Natural killer cell treated with Interleukin-12 subunit alpha and Interleukin-12 subunit beta and Interleukin-15 and Interleukin-18, amount 100 ng/mL, for 72 hours (primary cell): Measurements from ENCODE around the gene CD34. TPM values are rescaled to one million over a fixed set of nuclear protein-coding genes. Genes with fewer than 3 reads are reported as not detected.

Experiments
- ATAC-seq, 2 donors: fragments of 150-1000 bp; cut with Tn5 transposase in 1 of 2; sonication (Bioruptor Pico), chemical (Tn5 transposase) in 1 of 2; 2 replicates each; pipeline ENCODE4 v1.10.0; 2021
- DNase-seq: peaks from one replicate; pipeline ENCODE4 v3.0.0; 2022; ENCODE audit warnings: low spot score
- H3K27ac Mint-ChIP-seq, 2 donors: 1 replicate in 1 of 2; 2 replicates in 1 of 2; pipeline ENCODE4 v1.8.0; 2022; ENCODE audit warnings: mixed read lengths in 2 of 2, mild to moderate bottlenecking in 1 of 2, moderate library complexity in 1 of 2
- H3K27me3 Mint-ChIP-seq, 2 donors: 1 replicate in 1 of 2; 2 replicates in 1 of 2; pipeline ENCODE4 v1.8.0; 2022; ENCODE audit warnings: mixed read lengths in 2 of 2
- H3K36me3 Mint-ChIP-seq: one replicate; pipeline ENCODE4 v1.8.0; 2022; ENCODE audit warnings: mixed read lengths
- H3K4me1 Mint-ChIP-seq, 2 donors: 1 replicate in 1 of 2; 2 replicates in 1 of 2; pipeline ENCODE4 v1.8.0; 2022; ENCODE audit warnings: low read depth in 2 of 2, mixed read lengths in 2 of 2, mild to moderate bottlenecking in 1 of 2
- H3K4me3 Mint-ChIP-seq: one replicate; pipeline ENCODE4 v1.8.0; 2022; ENCODE audit warnings: mixed read lengths
- H3K9me3 Mint-ChIP-seq: 2 replicates; pipeline ENCODE4 v1.8.0; 2022; ENCODE audit warnings: mixed read lengths
- total RNA-seq, 2 donors: library from RNA; stranded (reverse); gene quantifications; one replicate each; pipeline ENCODE4 v1.2.3, GENCODE V29; 2022

Gene CD34
- total RNA-seq, 2 donors from 2014 or later = not detected

DNA sequence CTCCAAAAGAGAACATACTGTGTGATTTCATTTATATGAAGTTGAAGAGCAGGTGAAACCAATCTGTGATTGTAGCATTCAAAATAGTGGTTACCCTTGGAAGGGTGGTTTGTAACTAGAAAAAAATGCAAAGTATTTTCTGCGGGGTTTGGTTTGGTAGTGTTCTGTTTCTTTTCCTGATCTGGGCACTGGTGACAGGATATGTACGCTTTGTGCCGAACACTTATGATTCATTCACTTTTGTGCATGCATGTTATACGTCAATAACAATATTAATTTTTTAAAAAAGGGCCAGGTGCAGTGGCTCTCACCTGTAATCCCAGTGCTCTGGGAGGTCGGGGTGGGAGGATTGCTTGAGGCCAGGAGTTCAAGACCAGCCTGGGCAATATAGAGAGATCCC is 63.8 kb downstream of the CD34 start:
- Mint-ChIP-seq H3K4me3 (no peak overlapping the region), H3K4me1 (peaks cover 61 to 65% of the 10 kb centered on the region in 2 donors), H3K27me3 (no peaks in the 10 kb centered on the region), H3K36me3 (no peaks in the 10 kb centered on the region), H3K27ac (no peak overlapping the region), H3K9me3 (no peaks in the 10 kb centered on the region)
- ATAC-seq (no peak), DNase-seq (no peak)

DNA sequence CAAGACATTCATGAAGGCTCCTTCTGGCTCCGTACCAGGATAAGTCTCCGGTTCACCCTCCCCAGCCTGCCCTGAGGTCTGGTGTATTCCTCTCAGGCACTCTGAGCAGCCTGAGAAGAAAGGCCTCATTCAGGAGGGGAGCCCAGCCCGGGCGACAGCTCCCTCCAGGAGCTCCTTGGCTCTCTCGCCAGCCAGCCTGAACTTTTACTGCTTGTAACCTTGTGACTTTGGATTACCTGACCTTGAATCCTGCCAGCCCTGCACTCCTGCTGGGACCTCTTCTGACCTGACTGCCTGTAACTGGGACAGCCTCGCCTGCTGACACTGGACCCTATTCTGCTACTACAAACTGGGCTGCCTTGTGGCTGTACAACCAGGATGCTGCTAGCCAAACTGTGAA is 65.8 kb downstream of the CD34 start:
- H3K4me1 Mint-ChIP-seq = peaks cover 49 to 53% of the 10 kb centered on the region in 2 donors
- H3K27ac Mint-ChIP-seq = peak overlapping the region in 1 of 2 donors; percentile 14

GRCh38 chr1:207844371-207844770 is 66.6 kb downstream of the CD34 start:
- Mint-ChIP-seq H3K27me3 (no peaks in the 10 kb centered on the region), H3K27ac (peak overlapping the region in 1 of 2 donors; percentile 14), H3K4me1 (peaks cover 47 to 53% of the 10 kb centered on the region in 2 donors), H3K36me3 (no peaks in the 10 kb centered on the region), H3K9me3 (no peaks in the 10 kb centered on the region), H3K4me3 (no peak overlapping the region)
- ATAC-seq (no peak), DNase-seq (no peak)

More for the DNA sequence above, 65.8 kb downstream of the CD34 start:
- ATAC-seq = no peak
- no peaks in the 10 kb centered on the region for H3K27me3 Mint-ChIP-seq
- DNase-seq = no peak
- H3K36me3 Mint-ChIP-seq = no peaks in the 10 kb centered on the region
- H3K9me3 Mint-ChIP-seq = no peaks in the 10 kb centered on the region
- no peak overlapping the region for H3K4me3 Mint-ChIP-seq

- H3K4me3 Mint-ChIP-seq = no peak overlapping the region
- DNase-seq (no peak), ATAC-seq (no peak)
- no peak overlapping the region for H3K27ac Mint-ChIP-seq
- H3K27me3 Mint-ChIP-seq = no peaks in the 10 kb centered on the region
- H3K4me1 Mint-ChIP-seq = peaks cover 47 to 53% of the 10 kb centered on the region in 2 donors
- H3K9me3 Mint-ChIP-seq = no peaks in the 10 kb centered on the region
- H3K36me3 Mint-ChIP-seq = peaks cover 4% of the 10 kb centered on the region
Observed at GRCh38 chr1:207842506-207842905, 68.4 kb downstream of the CD34 start.

DNA sequence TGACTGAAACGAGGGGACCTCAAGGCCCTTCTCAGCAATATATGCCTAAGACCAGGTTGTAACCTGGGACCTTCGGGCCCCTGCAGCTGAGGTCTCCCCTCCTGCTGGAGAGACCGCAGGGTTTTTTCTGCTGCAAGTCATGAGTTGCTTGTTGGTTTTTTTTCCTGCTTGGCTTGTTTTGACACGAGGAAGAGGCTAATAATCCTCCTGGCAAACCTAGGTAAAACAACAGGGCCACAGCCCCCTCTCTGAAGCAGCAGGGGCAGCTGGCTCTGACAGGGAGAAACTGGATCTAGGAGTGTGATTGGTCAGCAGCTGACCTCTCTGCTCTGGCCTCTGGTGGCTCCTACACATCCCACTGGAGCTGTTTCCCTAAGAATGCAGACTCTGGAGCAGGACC is 69.0 kb downstream of the CD34 start:
- Mint-ChIP-seq H3K4me3 (no peak overlapping the region), H3K27me3 (no peaks in the 10 kb centered on the region), H3K27ac (no peak overlapping the region), H3K36me3 (peaks cover 4% of the 10 kb centered on the region), H3K9me3 (no peaks in the 10 kb centered on the region), H3K4me1 (peaks cover 53 to 58% of the 10 kb centered on the region in 2 donors)
- no peak for ATAC-seq
- no peak for DNase-seq

- Mint-ChIP-seq H3K27me3 (no peaks in the 10 kb centered on the region), H3K9me3 (no peaks in the 10 kb centered on the region), H3K27ac (no peak overlapping the region), H3K36me3 (peaks cover 4% of the 10 kb centered on the region), H3K4me1 (peaks cover 54 to 62% of the 10 kb centered on the region in 2 donors), H3K4me3 (no peak overlapping the region)
- DNase-seq (no peak), ATAC-seq (no peak)
Observed at GRCh38 chr1:207841293-207841692, 69.6 kb downstream of the CD34 start.

- no peaks in the 10 kb centered on the region for H3K9me3 Mint-ChIP-seq
- ATAC-seq (no peak), DNase-seq (no peak)
- peaks cover 52 to 60% of the 10 kb centered on the region in 2 donors for H3K4me1 Mint-ChIP-seq
- H3K36me3 Mint-ChIP-seq = peaks cover 4% of the 10 kb centered on the region
- no peak overlapping the region for H3K27ac Mint-ChIP-seq
- no peak overlapping the region for H3K4me3 Mint-ChIP-seq
- no peaks in the 10 kb centered on the region for H3K27me3 Mint-ChIP-seq
Observed at GRCh38 chr1:207840380-207840779, 70.5 kb downstream of the CD34 start.

GRCh38 chr1:207839083-207839413 is 71.9 kb downstream of the CD34 start:
- peak overlapping the region; percentile 34 to 59 for H3K27ac Mint-ChIP-seq
- H3K9me3 Mint-ChIP-seq = no peaks in the 10 kb centered on the region
- ATAC-seq (peak in 1 of 2 donors; percentile 57), DNase-seq (no peak)
- peaks cover 52 to 60% of the 10 kb centered on the region in 2 donors for H3K4me1 Mint-ChIP-seq
- no peaks in the 10 kb centered on the region for H3K27me3 Mint-ChIP-seq
- H3K36me3 Mint-ChIP-seq = peaks cover 4% of the 10 kb centered on the region
- H3K4me3 Mint-ChIP-seq = peak overlapping the region; percentile 19

DNA sequence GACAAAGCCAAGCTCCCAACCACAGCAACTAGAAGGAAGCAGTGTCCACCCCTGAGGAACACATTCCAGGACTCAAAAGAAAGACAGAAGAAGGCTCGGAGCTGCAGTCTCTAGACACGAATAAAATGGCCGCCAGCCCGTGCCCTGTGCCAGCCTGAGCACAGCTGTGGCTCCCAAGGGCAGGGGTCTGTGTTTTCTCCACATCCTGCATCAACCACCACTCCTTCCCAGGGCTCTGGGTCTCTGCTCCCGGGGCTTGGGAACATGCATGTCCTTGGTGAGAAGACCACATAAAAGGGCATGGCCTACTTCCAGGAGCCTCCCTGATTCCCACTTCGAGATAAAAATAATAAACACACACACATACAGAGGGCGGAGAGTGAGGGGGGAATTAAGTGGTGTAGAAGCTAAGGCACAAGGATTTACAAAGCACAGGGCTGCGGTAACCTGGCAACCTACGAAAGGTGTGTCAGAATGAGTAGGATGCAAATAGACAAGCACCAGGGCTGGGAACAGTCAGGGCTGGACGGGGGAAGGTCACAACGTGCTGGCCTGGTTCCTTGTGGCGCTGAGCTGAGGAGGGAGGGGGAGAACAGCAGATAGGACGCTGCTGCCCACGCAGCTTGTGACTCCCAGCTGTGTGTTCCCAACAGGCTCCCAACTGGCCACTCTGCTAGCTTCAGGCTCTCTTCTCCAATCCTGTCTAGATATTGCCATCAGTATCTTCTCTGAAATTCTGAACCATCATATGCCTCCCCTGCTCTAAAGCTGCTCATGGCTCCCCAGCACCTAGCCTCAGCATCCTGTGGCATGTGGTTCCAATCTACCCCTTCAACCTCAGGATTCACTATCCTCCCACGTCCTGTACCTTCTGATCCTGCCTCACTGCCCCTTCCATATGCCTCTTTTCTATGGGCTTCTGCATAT is 72.5 kb downstream of the CD34 start:
- DNase-seq (no peak), ATAC-seq (peak; percentile 5 to 45)
- H3K27me3 Mint-ChIP-seq = no peaks in the 10 kb centered on the region
- H3K4me1 Mint-ChIP-seq = peaks cover 50 to 58% of the 10 kb centered on the region in 2 donors
- H3K36me3 Mint-ChIP-seq = peaks cover 4% of the 10 kb centered on the region
- H3K9me3 Mint-ChIP-seq = no peaks in the 10 kb centered on the region
- peak overlapping the region; percentile 34 to 59 for H3K27ac Mint-ChIP-seq
- H3K4me3 Mint-ChIP-seq = peak overlapping the region; percentile 19

DNA sequence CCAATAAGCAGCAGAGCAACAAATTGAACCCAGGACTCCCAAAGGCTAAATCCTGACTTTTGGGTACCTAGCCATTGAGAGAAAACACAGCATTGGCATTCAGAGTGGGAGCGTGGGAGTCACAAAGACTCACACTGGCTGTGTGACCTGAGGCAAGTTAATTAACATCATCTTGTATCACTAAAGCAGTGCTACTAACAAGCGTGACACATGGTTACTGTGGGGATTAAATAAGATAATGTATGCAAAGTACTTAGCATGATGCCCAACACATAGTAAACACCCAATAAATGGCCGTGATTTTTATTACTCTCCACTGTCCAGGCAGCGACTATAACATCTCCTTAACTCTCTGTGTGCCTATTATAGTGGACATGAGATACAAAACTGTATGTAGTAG is 73.3 kb downstream of the CD34 start:
- peak overlapping the region; percentile 38 to 59 for H3K27ac Mint-ChIP-seq
- H3K4me1 Mint-ChIP-seq = peaks cover 50 to 58% of the 10 kb centered on the region in 2 donors
- H3K4me3 Mint-ChIP-seq = no peak overlapping the region
- no peak for DNase-seq
- H3K9me3 Mint-ChIP-seq = no peaks in the 10 kb centered on the region
- peaks cover 4% of the 10 kb centered on the region for H3K36me3 Mint-ChIP-seq
- no peak for ATAC-seq
- H3K27me3 Mint-ChIP-seq = no peaks in the 10 kb centered on the region

DNA sequence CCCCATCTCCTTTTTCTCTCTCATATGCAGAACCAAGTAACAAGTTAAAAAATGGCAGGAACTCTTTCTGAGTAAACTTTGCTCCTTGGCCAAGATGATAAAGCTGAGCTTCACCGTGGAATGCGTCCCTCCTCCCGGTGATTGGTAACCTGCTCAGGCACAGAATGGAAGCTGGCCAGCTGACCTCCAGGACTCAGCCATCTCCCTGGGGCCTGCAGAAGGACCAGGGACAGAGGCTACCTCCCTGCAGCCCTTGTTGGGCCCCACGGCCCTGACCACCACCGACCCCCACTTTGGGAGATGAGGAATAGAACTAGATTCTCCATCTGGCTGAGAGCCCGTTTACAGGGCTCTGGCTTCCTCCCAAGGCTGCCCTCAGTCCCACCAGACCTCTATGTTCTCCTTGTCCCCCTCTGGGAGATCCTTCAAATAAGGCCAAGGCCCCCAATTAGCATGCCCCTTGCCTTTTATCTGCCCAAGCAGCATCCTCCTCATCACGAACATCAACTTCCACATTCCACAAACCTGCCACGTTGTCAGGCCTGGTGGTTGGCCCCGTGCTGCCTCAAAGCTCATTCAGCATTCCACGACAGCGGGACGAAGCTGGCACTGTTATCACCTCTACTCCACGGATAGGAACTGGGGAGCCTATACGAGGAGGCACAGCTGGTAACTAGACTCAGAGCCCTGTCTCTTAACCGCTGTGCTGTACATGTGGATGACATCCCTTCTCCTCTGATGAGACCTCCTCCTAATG is 74.2 kb downstream of the CD34 start:
- Mint-ChIP-seq H3K4me3 (no peak overlapping the region), H3K36me3 (peaks cover 4% of the 10 kb centered on the region), H3K9me3 (no peaks in the 10 kb centered on the region), H3K27ac (peak overlapping the region; percentile 38 to 59), H3K27me3 (no peaks in the 10 kb centered on the region), H3K4me1 (peaks cover 60 to 66% of the 10 kb centered on the region in 2 donors)
- ATAC-seq (no peak), DNase-seq (no peak)

- H3K27me3 Mint-ChIP-seq = no peaks in the 10 kb centered on the region
- H3K36me3 Mint-ChIP-seq = peaks cover 4% of the 10 kb centered on the region
- H3K27ac Mint-ChIP-seq = peak overlapping the region; percentile 59
- no peak overlapping the region for H3K4me3 Mint-ChIP-seq
- no peak for DNase-seq
- no peak for ATAC-seq
- peaks cover 65 to 73% of the 10 kb centered on the region in 2 donors for H3K4me1 Mint-ChIP-seq
- no peaks in the 10 kb centered on the region for H3K9me3 Mint-ChIP-seq
Observed at GRCh38 chr1:207835958-207836357, 75.0 kb downstream of the CD34 start.

DNA sequence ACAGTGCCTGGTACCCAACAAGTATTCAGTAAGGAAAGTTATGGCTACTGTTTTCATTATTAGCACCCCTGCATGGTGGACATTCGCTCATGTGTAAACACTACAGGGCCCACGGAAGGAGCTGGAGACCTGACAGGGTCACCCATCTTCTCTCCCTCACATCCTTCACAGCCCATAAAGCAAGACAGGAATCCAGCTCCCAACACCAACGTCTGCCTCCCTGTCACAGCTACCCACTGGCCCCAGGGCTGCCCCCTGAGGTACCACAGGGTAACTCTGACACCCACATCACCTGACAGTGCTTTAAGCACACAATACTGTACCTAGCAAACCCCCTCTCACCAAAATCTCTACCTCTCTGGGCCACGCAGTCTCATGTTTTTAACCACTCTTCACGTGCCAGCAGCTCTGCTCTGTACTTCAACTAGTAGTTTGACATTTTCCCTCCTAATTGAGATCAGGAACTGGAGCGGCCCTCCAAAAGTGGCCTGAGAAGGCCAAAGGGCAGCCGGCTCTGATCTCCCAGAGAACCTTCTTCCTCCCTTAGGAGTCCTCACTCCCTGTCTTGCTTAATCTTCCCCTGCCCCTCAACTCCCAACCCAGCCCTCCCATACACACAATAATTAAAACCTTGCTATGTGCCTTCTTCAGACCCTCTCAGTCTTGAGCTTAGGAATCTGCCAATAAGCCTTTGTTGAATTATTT is 76.8 kb downstream of the CD34 start:
- ATAC-seq (no peak), DNase-seq (peak; percentile 39)
- Mint-ChIP-seq H3K27me3 (no peaks in the 10 kb centered on the region), H3K4me3 (no peak overlapping the region), H3K36me3 (peaks cover 4% of the 10 kb centered on the region), H3K4me1 (peaks cover 73% of the 10 kb centered on the region in 2 donors), H3K27ac (peak overlapping the region; percentile 59), H3K9me3 (no peaks in the 10 kb centered on the region)
